WI38 (cell line): ENCODE measurements around the gene PI3.

Source experiments
- H3K4me3 ChIP-seq: 2 replicates; pipeline ENCODE4 v1.5.1; 2011; ENCODE audit warnings: low read depth, mild to moderate bottlenecking, control low read depth, low read length
- CTCF ChIP-seq: IDR thresholded peaks from 2 replicates; pipeline ENCODE4 v1.5.1; 2012; ENCODE audit warnings: low read depth, mild to moderate bottlenecking, control low read depth, low read length

PI3 gene

GRCh38 chr20:45212836-45213235 lies 38.1 kb downstream of the PI3 start:
- H3K4me3 ChIP-seq = no peak overlapping the region
- TF ChIP-seq CTCF = no peak

- TF ChIP-seq CTCF = no peak
- no peak overlapping the region for H3K4me3 ChIP-seq
These were observed 43.4 kb downstream of the PI3 start for GRCh38 chr20:45218124-45218523.

GRCh38 chr20:45218636-45219035 lies 43.9 kb downstream of the PI3 start:
- no peak overlapping the region for H3K4me3 ChIP-seq
- no peak for TF ChIP-seq CTCF

GRCh38 chr20:45221076-45221475 lies 46.4 kb downstream of the PI3 start, which contains the start of gene SEMG2:
Gene SEMG2, plus strand, starts transcription at chr20:45221373. Its CDS starts 17 bp downstream, at chr20:45221390.
- TF ChIP-seq CTCF = no peak
- no peak within 1 kb of the TSS for H3K4me3 ChIP-seq

GRCh38 chr20:45223136-45223535 lies 48.4 kb downstream of the PI3 start:
- no peak overlapping the region for H3K4me3 ChIP-seq
- no peak for TF ChIP-seq CTCF
